ENCODE data around the gene SPIN4. TPM values are rescaled to one million over a fixed set of nuclear protein-coding genes. Genes with fewer than 3 reads are reported as not detected.

Gene SPIN4
- total RNA-seq, 2 donors from 2014 or later: 5.7 to 6.5 TPM

DNA sequence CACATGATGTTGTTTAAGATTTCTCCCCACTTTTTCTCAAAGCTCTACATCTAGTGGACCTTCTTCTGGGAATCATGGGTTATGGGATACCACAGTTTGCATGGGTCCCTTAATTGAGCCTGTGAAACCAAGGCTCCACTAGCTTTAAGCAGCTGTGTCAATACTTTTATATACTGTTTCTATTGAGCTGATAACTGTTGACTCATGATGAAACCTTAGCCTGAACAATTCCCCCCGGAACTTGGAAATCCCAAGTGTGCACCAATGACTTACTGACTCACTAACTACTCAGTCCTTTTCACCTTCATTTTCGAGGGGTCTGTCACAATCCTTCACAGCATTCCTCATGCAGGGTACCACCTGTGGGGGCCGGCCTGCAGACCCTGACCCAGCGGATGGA lies 12.7 kb upstream of the SPIN4 start:
- Mint-ChIP-seq H3K9me3 (peaks cover 94% of the 10 kb centered on the region), H3K4me1 (no peaks in the 10 kb centered on the region)
- WGBS, 2 experiments (ENCODE audit: insufficient coverage in 1 of 2, insufficient read length in 1 of 2): 90% methylated on average over 4 of the region's 4 CpGs; no CpG with 5 or more reads in 1 of the 2 experiments

DNA sequence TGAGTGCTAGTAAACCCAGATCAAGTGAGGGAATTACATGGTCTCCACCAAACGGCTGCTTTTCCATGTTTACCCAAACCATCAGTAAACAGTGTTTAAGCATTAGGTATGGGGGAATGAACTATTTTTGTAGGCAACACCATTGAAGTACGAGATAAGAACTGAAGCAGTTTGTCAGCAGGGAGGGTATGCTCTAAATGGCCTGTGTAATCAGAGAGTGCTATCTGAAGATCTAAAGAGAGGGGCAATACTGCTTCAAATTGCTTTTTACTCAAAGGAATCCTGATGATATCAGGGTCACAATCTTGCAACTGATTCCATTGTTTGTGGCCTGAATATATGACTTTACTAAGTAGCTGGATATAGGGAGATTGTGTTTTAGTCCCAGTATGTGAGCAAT lies 10.4 kb upstream of the SPIN4 start:
- no peak for DNase-seq
- H3K27me3 ChIP-seq (ENCODE audit: control insufficient read depth, insufficient read depth, low read length, poor library complexity, severe bottlenecking): no peaks in the 10 kb centered on the region
- no peak overlapping the region for H3K27ac Mint-ChIP-seq
- peaks cover 69% of the 10 kb centered on the region for H3K9me3 ChIP-seq (ENCODE audit: control insufficient read depth, low read length)
- H3K9ac ChIP-seq (ENCODE audit: extremely low read depth, low read length, poor library complexity, severe bottlenecking): no peak overlapping the region
- H3K27ac ChIP-seq (ENCODE audit: low read depth, low read length): no peak overlapping the region
- TF ChIP-seq, protein P1, sequence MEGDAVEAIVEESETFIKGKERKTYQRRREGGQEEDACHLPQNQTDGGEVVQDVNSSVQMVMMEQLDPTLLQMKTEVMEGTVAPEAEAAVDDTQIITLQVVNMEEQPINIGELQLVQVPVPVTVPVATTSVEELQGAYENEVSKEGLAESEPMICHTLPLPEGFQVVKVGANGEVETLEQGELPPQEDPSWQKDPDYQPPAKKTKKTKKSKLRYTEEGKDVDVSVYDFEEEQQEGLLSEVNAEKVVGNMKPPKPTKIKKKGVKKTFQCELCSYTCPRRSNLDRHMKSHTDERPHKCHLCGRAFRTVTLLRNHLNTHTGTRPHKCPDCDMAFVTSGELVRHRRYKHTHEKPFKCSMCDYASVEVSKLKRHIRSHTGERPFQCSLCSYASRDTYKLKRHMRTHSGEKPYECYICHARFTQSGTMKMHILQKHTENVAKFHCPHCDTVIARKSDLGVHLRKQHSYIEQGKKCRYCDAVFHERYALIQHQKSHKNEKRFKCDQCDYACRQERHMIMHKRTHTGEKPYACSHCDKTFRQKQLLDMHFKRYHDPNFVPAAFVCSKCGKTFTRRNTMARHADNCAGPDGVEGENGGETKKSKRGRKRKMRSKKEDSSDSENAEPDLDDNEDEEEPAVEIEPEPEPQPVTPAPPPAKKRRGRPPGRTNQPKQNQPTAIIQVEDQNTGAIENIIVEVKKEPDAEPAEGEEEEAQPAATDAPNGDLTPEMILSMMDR (conservative IDR thresholded peaks at IDR 0.05): no peak
- H3K4me1 Mint-ChIP-seq: no peaks in the 10 kb centered on the region
- H3K36me3 ChIP-seq (ENCODE audit: control insufficient read depth, insufficient read depth, low read length): no peaks in the 10 kb centered on the region
- 76% methylated on average over 2 of the region's 2 CpGs; no CpG with 5 or more reads in 1 of the 2 experiments for WGBS, 2 experiments (ENCODE audit: insufficient coverage in 1 of 2, insufficient read length in 1 of 2)
- H3K4me3 ChIP-seq (ENCODE audit: low read length): no peak overlapping the region
- H3K27me3 Mint-ChIP-seq (ENCODE audit: insufficient read depth): peaks cover 2% of the 10 kb centered on the region
- H3K4me1 ChIP-seq (ENCODE audit: control insufficient read depth, insufficient read depth, low read length): no peaks in the 10 kb centered on the region
- H3K4me3 Mint-ChIP-seq: no peak overlapping the region
- peaks cover 94% of the 10 kb centered on the region for H3K9me3 Mint-ChIP-seq
- peaks cover 2% of the 10 kb centered on the region for H3K36me3 Mint-ChIP-seq (ENCODE audit: low read depth)

More for the DNA sequence above, 12.7 kb upstream of the SPIN4 start:
- no peak overlapping the region for H3K4me3 Mint-ChIP-seq
- Histone ChIP-seq H3K4me1 (ENCODE audit: control insufficient read depth, insufficient read depth, low read length) (no peaks in the 10 kb centered on the region), H3K4me3 (ENCODE audit: low read length) (peak overlapping the region; percentile 49), H3K27ac (ENCODE audit: low read depth, low read length) (no peak overlapping the region), H3K9ac (ENCODE audit: extremely low read depth, low read length, poor library complexity, severe bottlenecking) (no peak overlapping the region), H3K36me3 (ENCODE audit: control insufficient read depth, insufficient read depth, low read length) (no peaks in the 10 kb centered on the region), H3K27me3 (ENCODE audit: control insufficient read depth, insufficient read depth, low read length, poor library complexity, severe bottlenecking) (no peaks in the 10 kb centered on the region), H3K9me3 (ENCODE audit: control insufficient read depth, low read length) (peaks cover 58% of the 10 kb centered on the region)
- H3K27ac Mint-ChIP-seq: no peak overlapping the region
- H3K27me3 Mint-ChIP-seq (ENCODE audit: insufficient read depth): peaks cover 2% of the 10 kb centered on the region
- H3K36me3 Mint-ChIP-seq (ENCODE audit: low read depth): peaks cover 3% of the 10 kb centered on the region
- no peak for DNase-seq
- TF ChIP-seq, protein P1 (conservative IDR thresholded peaks at IDR 0.05): no peak

DNA sequence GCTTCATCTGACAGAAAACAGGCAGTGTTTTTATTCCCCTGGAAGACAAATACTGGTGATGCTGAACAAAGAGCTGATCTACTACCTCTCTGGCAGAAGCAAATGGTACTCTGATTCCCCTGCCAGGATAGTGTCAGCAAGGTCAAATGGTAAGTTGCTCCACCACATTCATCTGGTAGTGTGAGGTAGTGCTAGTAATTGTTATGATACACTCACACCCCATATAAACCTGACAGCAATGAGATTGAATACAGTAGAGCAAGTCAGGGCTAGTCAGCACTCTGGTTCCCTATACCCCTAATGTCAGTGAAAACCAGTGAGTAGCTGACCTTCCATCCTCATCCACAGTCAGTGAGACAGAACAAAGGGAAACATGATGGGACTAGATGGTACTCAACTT lies 3.4 kb upstream of the SPIN4 start:
- no peak overlapping the region for H3K4me3 Mint-ChIP-seq
- no peak for DNase-seq

More for the DNA sequence above, 3.4 kb upstream of the SPIN4 start:
- H3K27ac ChIP-seq (ENCODE audit: low read depth, low read length): no peak overlapping the region
- Mint-ChIP-seq H3K9me3 (peaks cover 79% of the 10 kb centered on the region), H3K27ac (no peak overlapping the region), H3K36me3 (ENCODE audit: low read depth) (no peaks in the 10 kb centered on the region), H3K4me1 (peaks cover 4% of the 10 kb centered on the region), H3K27me3 (ENCODE audit: insufficient read depth) (peaks cover 4% of the 10 kb centered on the region)
- H3K4me3 ChIP-seq (ENCODE audit: low read length): no peak overlapping the region
- H3K36me3 ChIP-seq (ENCODE audit: control insufficient read depth, insufficient read depth, low read length): no peaks in the 10 kb centered on the region
- H3K9ac ChIP-seq (ENCODE audit: extremely low read depth, low read length, poor library complexity, severe bottlenecking): no peak overlapping the region
- H3K4me1 ChIP-seq (ENCODE audit: control insufficient read depth, insufficient read depth, low read length): no peaks in the 10 kb centered on the region
- no peaks in the 10 kb centered on the region for H3K27me3 ChIP-seq (ENCODE audit: control insufficient read depth, insufficient read depth, low read length, poor library complexity, severe bottlenecking)
- TF ChIP-seq, protein P1 (conservative IDR thresholded peaks at IDR 0.05): no peak
- H3K9me3 ChIP-seq (ENCODE audit: control insufficient read depth, low read length): peaks cover 25% of the 10 kb centered on the region

Measured in endodermal cell (in vitro differentiated cells).